ENCODE data around the gene OXTR.

Gene OXTR

GRCh38 chr3:8709801-8710507 is 59.5 kb downstream of the OXTR start:
- Histone ChIP-seq H3K36me3 (ENCODE audit: insufficient read depth, low read length) (no peaks in the 10 kb centered on the region), H3K4me1 (ENCODE audit: control insufficient read depth, insufficient read depth, low read length, unreplicated experiment) (peaks cover 15% of the 10 kb centered on the region), H3K27me3 (ENCODE audit: insufficient read depth, low read length) (peaks cover 29% of the 10 kb centered on the region; the same call in 1 of the 2 replicates), H3K4me3 (ENCODE audit: low read depth, low read length) (no peak overlapping the region), H3K79me2 (ENCODE audit: control insufficient read depth, insufficient read depth, low read length, unreplicated experiment) (no peaks in the 10 kb centered on the region), H2AFZ (ENCODE audit: low read length, unreplicated experiment) (no peak overlapping the region), H3K27ac (ENCODE audit: low read depth, low read length) (no peak overlapping the region)

GRCh38 chr3:8709287-8709686 is 60.1 kb downstream of the OXTR start:
- Histone ChIP-seq H3K4me1 (ENCODE audit: control insufficient read depth, insufficient read depth, low read length, unreplicated experiment) (peaks cover 15% of the 10 kb centered on the region), H3K4me3 (ENCODE audit: low read depth, low read length) (no peak overlapping the region), H3K36me3 (ENCODE audit: insufficient read depth, low read length) (no peaks in the 10 kb centered on the region), H3K27ac (ENCODE audit: low read depth, low read length) (no peak overlapping the region), H3K27me3 (ENCODE audit: insufficient read depth, low read length) (peaks cover 31% of the 10 kb centered on the region; the same call in 1 of the 2 replicates), H3K79me2 (ENCODE audit: control insufficient read depth, insufficient read depth, low read length, unreplicated experiment) (no peaks in the 10 kb centered on the region), H2AFZ (ENCODE audit: low read length, unreplicated experiment) (no peak overlapping the region)

DNA sequence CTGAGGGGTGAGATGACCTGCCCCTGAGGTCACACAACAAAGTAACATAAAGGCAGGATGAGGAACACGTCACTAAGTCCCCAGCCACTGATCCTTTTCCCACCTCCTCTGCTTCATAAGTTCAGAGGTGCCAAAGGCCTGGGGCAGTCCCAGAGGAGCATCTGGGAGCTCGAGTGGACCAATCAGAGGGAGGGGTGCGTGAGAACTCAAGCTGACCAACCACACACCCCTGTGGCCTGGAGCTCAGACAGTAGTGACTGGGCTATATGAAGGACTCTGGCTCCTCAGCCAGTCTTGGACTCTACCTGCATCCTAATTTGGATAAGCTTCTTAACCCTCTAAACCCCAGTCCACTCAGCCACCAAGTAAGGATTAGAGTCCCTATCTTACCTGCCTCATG is 63.8 kb downstream of the OXTR start:
- H3K4me3 ChIP-seq (ENCODE audit: low read depth, low read length): no peak overlapping the region
- H3K4me1 ChIP-seq (ENCODE audit: control insufficient read depth, insufficient read depth, low read length, unreplicated experiment): no peaks in the 10 kb centered on the region
- no peaks in the 10 kb centered on the region for H3K79me2 ChIP-seq (ENCODE audit: control insufficient read depth, insufficient read depth, low read length, unreplicated experiment)
- no peak overlapping the region for H2AFZ ChIP-seq (ENCODE audit: low read length, unreplicated experiment)
- no peaks in the 10 kb centered on the region for H3K36me3 ChIP-seq (ENCODE audit: insufficient read depth, low read length)
- H3K27ac ChIP-seq (ENCODE audit: low read depth, low read length): no peak overlapping the region
- H3K27me3 ChIP-seq (ENCODE audit: insufficient read depth, low read length): peaks cover 31% of the 10 kb centered on the region; the same call in 1 of the 2 replicates

DNA sequence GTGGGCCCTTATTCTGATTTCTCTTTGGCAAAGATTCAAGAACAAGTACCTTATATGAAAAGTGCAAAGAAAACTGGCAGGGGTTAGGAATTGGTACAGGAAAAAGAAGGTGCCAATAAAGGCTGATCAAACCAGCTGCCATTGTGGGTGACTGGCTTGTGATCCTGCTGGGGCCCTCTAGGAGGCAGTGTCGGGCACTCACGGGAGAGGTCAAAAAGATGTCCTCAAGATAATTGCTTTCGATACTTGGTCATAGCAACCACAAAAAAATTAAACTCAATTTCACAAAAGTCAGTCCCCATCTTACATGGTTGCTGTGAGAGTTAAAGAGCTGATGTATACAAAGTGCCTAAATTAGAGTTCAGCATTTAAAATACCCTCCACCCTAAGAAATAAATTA is 66.9 kb downstream of the OXTR start:
- Histone ChIP-seq H3K36me3 (ENCODE audit: insufficient read depth, low read length) (no peaks in the 10 kb centered on the region), H3K79me2 (ENCODE audit: control insufficient read depth, insufficient read depth, low read length, unreplicated experiment) (no peaks in the 10 kb centered on the region), H2AFZ (ENCODE audit: low read length, unreplicated experiment) (no peak overlapping the region), H3K27ac (ENCODE audit: low read depth, low read length) (no peak overlapping the region), H3K4me1 (ENCODE audit: control insufficient read depth, insufficient read depth, low read length, unreplicated experiment) (no peaks in the 10 kb centered on the region), H3K27me3 (ENCODE audit: insufficient read depth, low read length) (peaks cover 20% of the 10 kb centered on the region; the same call in 1 of the 2 replicates), H3K4me3 (ENCODE audit: low read depth, low read length) (no peak overlapping the region)
